Measurements from ENCODE around the gene HNRNPA0.

The HNRNPA0 gene

DNA sequence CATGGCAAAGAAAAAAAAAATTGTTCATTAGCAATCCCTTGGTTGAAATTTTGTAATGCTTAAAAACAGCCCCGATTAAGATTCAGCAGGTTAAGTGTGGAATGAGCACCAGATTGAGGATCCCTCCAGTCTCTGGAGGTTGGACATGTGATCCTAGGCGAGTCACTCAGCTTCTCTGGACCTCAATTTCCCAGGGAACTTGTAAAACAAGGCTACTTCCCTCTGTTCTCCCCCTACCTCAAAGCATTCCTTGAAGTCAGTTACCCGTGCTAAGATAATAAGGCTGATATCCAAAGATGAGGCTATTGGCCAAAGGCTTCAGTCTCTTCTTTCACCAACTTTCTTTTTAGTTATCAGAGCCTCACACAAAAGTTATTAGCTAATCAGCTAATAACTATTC is 21.2 kb downstream of the HNRNPA0 start:
- H3F3A ChIP-seq (ENCODE audit: low read depth) = 0 out of 2 replicates have a peak, but pooled peaks cover 3% of the 10 kb centered on the region
- H3K36me3 ChIP-seq (ENCODE audit: insufficient read depth, low read length) = no peaks in the 10 kb centered on the region
- H3K4me3 ChIP-seq (ENCODE audit: low read length, poor library complexity, severe bottlenecking) = peak overlapping the region; percentile 87
- H3K4me1 ChIP-seq (ENCODE audit: insufficient read depth, low read length, poor library complexity, severe bottlenecking) = peaks cover 73% of the 10 kb centered on the region
- peak overlapping the region; percentile 66 for H3K9ac ChIP-seq (ENCODE audit: low read depth, low read length, poor library complexity, severe bottlenecking)
- H3K9me3 ChIP-seq (ENCODE audit: insufficient read depth, low read depth, low read length) = no peaks in the 10 kb centered on the region
- H2AFZ ChIP-seq (ENCODE audit: low read length) = no peak overlapping the region
- TF ChIP-seq, protein P1, sequence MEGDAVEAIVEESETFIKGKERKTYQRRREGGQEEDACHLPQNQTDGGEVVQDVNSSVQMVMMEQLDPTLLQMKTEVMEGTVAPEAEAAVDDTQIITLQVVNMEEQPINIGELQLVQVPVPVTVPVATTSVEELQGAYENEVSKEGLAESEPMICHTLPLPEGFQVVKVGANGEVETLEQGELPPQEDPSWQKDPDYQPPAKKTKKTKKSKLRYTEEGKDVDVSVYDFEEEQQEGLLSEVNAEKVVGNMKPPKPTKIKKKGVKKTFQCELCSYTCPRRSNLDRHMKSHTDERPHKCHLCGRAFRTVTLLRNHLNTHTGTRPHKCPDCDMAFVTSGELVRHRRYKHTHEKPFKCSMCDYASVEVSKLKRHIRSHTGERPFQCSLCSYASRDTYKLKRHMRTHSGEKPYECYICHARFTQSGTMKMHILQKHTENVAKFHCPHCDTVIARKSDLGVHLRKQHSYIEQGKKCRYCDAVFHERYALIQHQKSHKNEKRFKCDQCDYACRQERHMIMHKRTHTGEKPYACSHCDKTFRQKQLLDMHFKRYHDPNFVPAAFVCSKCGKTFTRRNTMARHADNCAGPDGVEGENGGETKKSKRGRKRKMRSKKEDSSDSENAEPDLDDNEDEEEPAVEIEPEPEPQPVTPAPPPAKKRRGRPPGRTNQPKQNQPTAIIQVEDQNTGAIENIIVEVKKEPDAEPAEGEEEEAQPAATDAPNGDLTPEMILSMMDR (conservative IDR thresholded peaks at IDR 0.05; ENCODE audit: low read length) = no peak
- no peak for TF ChIP-seq EZH2phosphoT487 (IDR thresholded peaks at IDR 0.05; ENCODE audit: borderline replicate concordance)
- H3K27me3 ChIP-seq (ENCODE audit: insufficient read depth, low read length, poor library complexity, severe bottlenecking) = no peaks in the 10 kb centered on the region
- H4K20me1 ChIP-seq (ENCODE audit: insufficient read depth, low read length, poor library complexity, severe bottlenecking) = no peaks in the 10 kb centered on the region
- H3K4me2 ChIP-seq (ENCODE audit: low read depth, low read length, poor library complexity, severe bottlenecking) = peak overlapping the region; percentile 86
- peaks cover 50% of the 10 kb centered on the region for H3K79me2 ChIP-seq (ENCODE audit: insufficient read depth, low read length)
- H3K9me2 ChIP-seq (replicated peaks; ENCODE audit: low read depth, low read length) = no peaks in the 10 kb centered on the region

DNA sequence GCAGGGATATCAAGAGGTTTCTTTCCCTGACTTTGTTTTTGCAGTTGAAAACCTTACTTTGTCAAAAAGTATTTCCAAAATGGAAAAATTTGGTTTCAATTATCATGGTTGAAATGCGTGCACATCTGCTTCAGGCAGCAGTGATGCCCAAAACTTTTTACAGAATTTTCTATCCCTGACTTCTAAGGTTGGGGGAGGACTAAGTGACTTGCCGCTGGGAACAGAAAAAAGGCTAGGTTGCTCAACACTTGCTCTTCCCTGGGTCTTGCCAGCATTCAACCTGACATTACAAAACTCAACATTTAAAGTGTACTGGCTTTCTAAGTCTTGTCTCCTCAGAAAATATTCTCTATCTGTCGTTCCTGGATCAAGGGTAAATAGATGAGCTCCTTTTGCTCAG is 23.0 kb downstream of the HNRNPA0 start:
- Histone ChIP-seq H3K4me2 (ENCODE audit: low read depth, low read length, poor library complexity, severe bottlenecking) (peak overlapping the region; percentile 86), H3K27me3 (ENCODE audit: insufficient read depth, low read length, poor library complexity, severe bottlenecking) (no peaks in the 10 kb centered on the region), H3F3A (ENCODE audit: low read depth) (no peaks in the 10 kb centered on the region), H3K4me3 (ENCODE audit: low read length, poor library complexity, severe bottlenecking) (no peak overlapping the region), H2AFZ (ENCODE audit: low read length) (no peak overlapping the region), H3K36me3 (ENCODE audit: insufficient read depth, low read length) (no peaks in the 10 kb centered on the region), H3K9me3 (ENCODE audit: insufficient read depth, low read depth, low read length) (no peaks in the 10 kb centered on the region), H3K9me2 (replicated peaks; ENCODE audit: low read depth, low read length) (no peaks in the 10 kb centered on the region), H3K4me1 (ENCODE audit: insufficient read depth, low read length, poor library complexity, severe bottlenecking) (peaks cover 60% of the 10 kb centered on the region), H3K9ac (ENCODE audit: low read depth, low read length, poor library complexity, severe bottlenecking) (no peak overlapping the region), H3K79me2 (ENCODE audit: insufficient read depth, low read length) (peaks cover 58% of the 10 kb centered on the region), H4K20me1 (ENCODE audit: insufficient read depth, low read length, poor library complexity, severe bottlenecking) (no peaks in the 10 kb centered on the region)
- TF ChIP-seq, protein P1 (conservative IDR thresholded peaks at IDR 0.05; ENCODE audit: low read length) = no peak
- TF ChIP-seq EZH2phosphoT487 (IDR thresholded peaks at IDR 0.05; ENCODE audit: borderline replicate concordance) = no peak

DNA sequence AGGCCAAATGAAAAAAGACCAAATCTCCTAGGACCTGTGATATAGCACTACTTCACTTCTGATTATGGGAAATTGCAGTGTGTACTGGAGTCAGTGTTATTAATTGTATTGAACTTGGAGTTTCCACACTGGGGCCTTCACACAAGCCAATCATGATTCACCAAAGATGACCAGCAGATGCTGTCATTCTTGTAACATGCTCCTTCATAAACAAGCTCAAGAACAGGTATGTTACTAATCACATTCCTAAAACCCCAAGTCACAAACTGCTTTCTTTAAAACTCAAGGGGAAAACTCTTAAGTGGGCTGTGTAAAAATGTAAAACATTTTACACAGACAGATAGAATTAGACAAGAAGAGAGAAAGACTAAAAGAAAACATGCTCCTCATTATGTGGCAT is 23.8 kb downstream of the HNRNPA0 start:
- Histone ChIP-seq H3K4me1 (ENCODE audit: insufficient read depth, low read length, poor library complexity, severe bottlenecking) (peaks cover 52% of the 10 kb centered on the region), H3K27me3 (ENCODE audit: insufficient read depth, low read length, poor library complexity, severe bottlenecking) (no peaks in the 10 kb centered on the region), H3K9me3 (ENCODE audit: insufficient read depth, low read depth, low read length) (no peaks in the 10 kb centered on the region), H3F3A (ENCODE audit: low read depth) (no peaks in the 10 kb centered on the region), H3K79me2 (ENCODE audit: insufficient read depth, low read length) (peaks cover 59% of the 10 kb centered on the region), H3K4me3 (ENCODE audit: low read length, poor library complexity, severe bottlenecking) (peak overlapping the region; percentile 11), H3K9me2 (replicated peaks; ENCODE audit: low read depth, low read length) (no peaks in the 10 kb centered on the region), H2AFZ (ENCODE audit: low read length) (no peak overlapping the region), H3K9ac (ENCODE audit: low read depth, low read length, poor library complexity, severe bottlenecking) (no peak overlapping the region), H4K20me1 (ENCODE audit: insufficient read depth, low read length, poor library complexity, severe bottlenecking) (no peaks in the 10 kb centered on the region), H3K36me3 (ENCODE audit: insufficient read depth, low read length) (no peaks in the 10 kb centered on the region), H3K4me2 (ENCODE audit: low read depth, low read length, poor library complexity, severe bottlenecking) (peak overlapping the region; percentile 86)
- TF ChIP-seq EZH2phosphoT487 (IDR thresholded peaks at IDR 0.05; ENCODE audit: borderline replicate concordance) = no peak
- TF ChIP-seq, protein P1 (conservative IDR thresholded peaks at IDR 0.05; ENCODE audit: low read length) = no peak

All from Loucy (cell line).